ENCODE results near the gene RAD51D. TPM values are rescaled to one million over a fixed set of nuclear protein-coding genes. Genes with fewer than 3 reads are reported as not detected.

Gene RAD51D
- total and polyA plus RNA-seq, 2 donors from 2014 or later = 7.8 to 13.8 TPM

DNA sequence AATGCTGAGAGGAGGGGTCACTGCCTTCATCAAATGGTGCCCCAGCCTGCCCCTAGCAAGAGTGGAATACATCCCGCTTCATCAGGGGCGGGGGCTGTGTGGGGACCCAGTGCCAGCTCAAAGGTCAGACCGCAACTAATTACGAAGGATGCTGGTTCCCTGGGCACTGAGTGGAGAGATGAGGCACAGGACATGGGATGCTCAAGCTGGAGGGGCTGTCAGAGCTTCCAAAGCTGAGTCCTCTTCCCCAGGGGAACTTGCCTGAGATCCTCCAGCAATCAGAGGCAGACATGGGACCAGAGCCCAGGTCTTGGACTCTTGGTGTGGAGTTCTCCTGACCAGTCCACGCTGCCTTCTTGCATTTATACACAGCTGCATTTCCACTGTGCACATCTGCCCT lies 46.9 kb upstream of the RAD51D start:
- H3K9me3 ChIP-seq (ENCODE audit: control insufficient read depth in 2 of 3, insufficient read depth in 1 of 3, low read length in 3 of 3) = no peaks in the 10 kb centered on the region
- DNase-seq = no peak
- no peak overlapping the region for H3K27ac ChIP-seq (ENCODE audit: low read depth in 2 of 2, low read length in 2 of 2)
- intact Hi-C loops (cut with DNase I) = no loop called here
- FAIRE-seq = no peak
- H3K27me3 ChIP-seq (ENCODE audit: control insufficient read depth, insufficient read depth, low read length) = no peaks in the 10 kb centered on the region
- no peaks in the 10 kb centered on the region for H3K36me3 ChIP-seq (ENCODE audit: control insufficient read depth in 2 of 3, insufficient read depth in 3 of 3, low read length in 3 of 3)
- TF ChIP-seq, protein P1, sequence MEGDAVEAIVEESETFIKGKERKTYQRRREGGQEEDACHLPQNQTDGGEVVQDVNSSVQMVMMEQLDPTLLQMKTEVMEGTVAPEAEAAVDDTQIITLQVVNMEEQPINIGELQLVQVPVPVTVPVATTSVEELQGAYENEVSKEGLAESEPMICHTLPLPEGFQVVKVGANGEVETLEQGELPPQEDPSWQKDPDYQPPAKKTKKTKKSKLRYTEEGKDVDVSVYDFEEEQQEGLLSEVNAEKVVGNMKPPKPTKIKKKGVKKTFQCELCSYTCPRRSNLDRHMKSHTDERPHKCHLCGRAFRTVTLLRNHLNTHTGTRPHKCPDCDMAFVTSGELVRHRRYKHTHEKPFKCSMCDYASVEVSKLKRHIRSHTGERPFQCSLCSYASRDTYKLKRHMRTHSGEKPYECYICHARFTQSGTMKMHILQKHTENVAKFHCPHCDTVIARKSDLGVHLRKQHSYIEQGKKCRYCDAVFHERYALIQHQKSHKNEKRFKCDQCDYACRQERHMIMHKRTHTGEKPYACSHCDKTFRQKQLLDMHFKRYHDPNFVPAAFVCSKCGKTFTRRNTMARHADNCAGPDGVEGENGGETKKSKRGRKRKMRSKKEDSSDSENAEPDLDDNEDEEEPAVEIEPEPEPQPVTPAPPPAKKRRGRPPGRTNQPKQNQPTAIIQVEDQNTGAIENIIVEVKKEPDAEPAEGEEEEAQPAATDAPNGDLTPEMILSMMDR (IDR thresholded peaks at IDR 0.05; ENCODE audit: borderline replicate concordance, extremely low read depth, insufficient read depth) = no peak
- no peak overlapping the region for H3K9ac ChIP-seq (ENCODE audit: low read length in 3 of 3)
- H3K4me3 ChIP-seq (ENCODE audit: low read length in 3 of 3) = no peak overlapping the region
- H3K4me1 ChIP-seq (ENCODE audit: control insufficient read depth in 2 of 3, insufficient read depth in 2 of 3, low read depth in 1 of 3, low read length in 3 of 3) = no peaks in the 10 kb centered on the region

GRCh38 chr17:35164716-35165115 lies 45.1 kb upstream of the RAD51D start:
- Histone ChIP-seq H3K4me3 (ENCODE audit: low read length in 3 of 3) (no peak overlapping the region), H3K4me1 (ENCODE audit: control insufficient read depth in 2 of 3, insufficient read depth in 2 of 3, low read depth in 1 of 3, low read length in 3 of 3) (no peaks in the 10 kb centered on the region), H3K9ac (ENCODE audit: low read length in 3 of 3) (no peak overlapping the region), H3K27me3 (ENCODE audit: control insufficient read depth, insufficient read depth, low read length) (no peaks in the 10 kb centered on the region), H3K9me3 (ENCODE audit: control insufficient read depth in 2 of 3, insufficient read depth in 1 of 3, low read length in 3 of 3) (no peaks in the 10 kb centered on the region), H3K27ac (ENCODE audit: low read depth in 2 of 2, low read length in 2 of 2) (no peak overlapping the region), H3K36me3 (ENCODE audit: control insufficient read depth in 2 of 3, insufficient read depth in 3 of 3, low read length in 3 of 3) (no peaks in the 10 kb centered on the region)
- TF ChIP-seq, protein P1 (IDR thresholded peaks at IDR 0.05; ENCODE audit: borderline replicate concordance, extremely low read depth, insufficient read depth) = no peak
- FAIRE-seq (no peak), DNase-seq (no peak)
- intact Hi-C loops (cut with DNase I) = no loop called here

DNA sequence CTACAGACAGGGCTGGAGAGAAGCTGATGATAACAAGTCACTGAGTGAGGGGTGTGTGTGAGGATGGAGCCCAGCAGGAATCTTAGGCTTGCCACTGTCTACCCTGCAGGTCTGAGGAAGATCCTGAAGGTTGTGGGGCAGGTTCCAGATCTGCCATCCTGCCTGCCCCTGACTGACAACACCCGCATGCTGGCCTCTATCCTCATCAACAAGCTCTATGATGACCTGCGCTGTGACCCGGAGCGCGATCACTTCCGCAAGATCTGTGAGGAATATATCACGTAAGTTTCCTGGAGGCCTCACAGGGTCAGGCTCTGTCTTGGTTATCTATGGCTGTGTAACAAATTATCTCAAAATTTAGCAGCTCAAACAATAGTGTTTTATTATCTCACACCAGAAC lies 44.2 kb upstream of the RAD51D start:
- no peak for FAIRE-seq
- no peak for DNase-seq
- intact Hi-C loops (cut with DNase I) = no loop called here
- no peaks in the 10 kb centered on the region for H3K4me1 ChIP-seq (ENCODE audit: control insufficient read depth in 2 of 3, insufficient read depth in 2 of 3, low read depth in 1 of 3, low read length in 3 of 3)
- no peak overlapping the region for H3K9ac ChIP-seq (ENCODE audit: low read length in 3 of 3)
- H3K4me3 ChIP-seq (ENCODE audit: low read length in 3 of 3) = no peak overlapping the region
- H3K27ac ChIP-seq (ENCODE audit: low read depth in 2 of 2, low read length in 2 of 2) = no peak overlapping the region
- no peaks in the 10 kb centered on the region for H3K27me3 ChIP-seq (ENCODE audit: control insufficient read depth, insufficient read depth, low read length)
- no peaks in the 10 kb centered on the region for H3K36me3 ChIP-seq (ENCODE audit: control insufficient read depth in 2 of 3, insufficient read depth in 3 of 3, low read length in 3 of 3)
- H3K9me3 ChIP-seq (ENCODE audit: control insufficient read depth in 2 of 3, insufficient read depth in 1 of 3, low read length in 3 of 3) = no peaks in the 10 kb centered on the region
- TF ChIP-seq, protein P1 (IDR thresholded peaks at IDR 0.05; ENCODE audit: borderline replicate concordance, extremely low read depth, insufficient read depth) = no peak

- no peaks in the 10 kb centered on the region for H3K4me1 ChIP-seq (ENCODE audit: control insufficient read depth in 2 of 3, insufficient read depth in 2 of 3, low read depth in 1 of 3, low read length in 3 of 3)
- no peaks in the 10 kb centered on the region for H3K36me3 ChIP-seq (ENCODE audit: control insufficient read depth in 2 of 3, insufficient read depth in 3 of 3, low read length in 3 of 3)
- no peaks in the 10 kb centered on the region for H3K9me3 ChIP-seq (ENCODE audit: control insufficient read depth in 2 of 3, insufficient read depth in 1 of 3, low read length in 3 of 3)
- H3K9ac ChIP-seq (ENCODE audit: low read length in 3 of 3) = no peak overlapping the region
- H3K4me3 ChIP-seq (ENCODE audit: low read length in 3 of 3) = no peak overlapping the region
- DNase-seq = peak in 1 of 5 donors; percentile 9
- H3K27ac ChIP-seq (ENCODE audit: low read depth in 2 of 2, low read length in 2 of 2) = no peak overlapping the region
- no peaks in the 10 kb centered on the region for H3K27me3 ChIP-seq (ENCODE audit: control insufficient read depth, insufficient read depth, low read length)
- FAIRE-seq = no peak
- TF ChIP-seq, protein P1 (IDR thresholded peaks at IDR 0.05; ENCODE audit: borderline replicate concordance, extremely low read depth, insufficient read depth) = no peak
- intact Hi-C loops (cut with DNase I) = no loop called here
These were observed 43.1 kb upstream of the RAD51D start for GRCh38 chr17:35162755-35163154.

Measured in kidney (tissue), 14 donors.